Liver (tissue), 9 donors: ENCODE results near the gene SPAG8. TPM values are rescaled to one million over a fixed set of nuclear protein-coding genes. Genes with fewer than 3 reads are reported as not detected.

Experiments
- DNase-seq: peaks from one replicate; pipeline ENCODE4 v3.0.0-alpha.2; 2017; ENCODE audit warnings: low spot score
- H3K27ac ChIP-seq, 2 donors: one replicate each; pipeline ENCODE4 v1.7.0; 2013; ENCODE audit warnings: inconsistent platforms in 2 of 2, low read length in 2 of 2, control low read depth in 1 of 2, low read depth in 1 of 2, mild to moderate bottlenecking in 1 of 2
- H3K27me3 ChIP-seq, 4 donors: one replicate each; pipeline versions ENCODE4 v1.6.1 to v1.7.0; 2013; ENCODE audit warnings: low read length in 3 of 4, inconsistent platforms in 1 of 4, mild to moderate bottlenecking in 1 of 4, moderate library complexity in 1 of 4; ENCODE audit not compliant: control insufficient read depth in 4 of 4, insufficient read depth in 4 of 4
- H3K36me3 ChIP-seq, 4 donors: one replicate each; pipeline versions ENCODE4 v1.6.1 to v1.7.0; 2013; ENCODE audit warnings: low read length in 3 of 4, mild to moderate bottlenecking in 3 of 4, low read depth in 1 of 4, moderate library complexity in 1 of 4; ENCODE audit not compliant: control insufficient read depth in 4 of 4, insufficient read depth in 3 of 4
- H3K4me1 ChIP-seq, 4 donors: one replicate each; pipeline versions ENCODE4 v1.6.1 to v1.7.0; 2013; ENCODE audit warnings: low read length in 3 of 4, mild to moderate bottlenecking in 3 of 4, moderate library complexity in 1 of 4; ENCODE audit not compliant: control insufficient read depth in 4 of 4, insufficient read depth in 4 of 4
- H3K4me3 ChIP-seq, 3 donors: one replicate each; pipeline versions ENCODE4 v1.6.1 to v1.7.0; 2013; ENCODE audit warnings: low read length in 3 of 3, control low read depth in 1 of 3, low read depth in 1 of 3, mild to moderate bottlenecking in 1 of 3
- H3K9ac ChIP-seq, 2 donors: one replicate each; pipeline ENCODE4 v1.7.0; 2013; ENCODE audit warnings: low read length in 2 of 2, mild to moderate bottlenecking in 2 of 2, moderate library complexity in 2 of 2, control low read depth in 1 of 2, low read depth in 1 of 2
- H3K9me3 ChIP-seq, 4 donors: one replicate each; pipeline versions ENCODE4 v1.6.1 to v1.7.0; 2013; ENCODE audit warnings: low read length in 3 of 4; ENCODE audit not compliant: control insufficient read depth in 4 of 4
- EGR1 ChIP-seq, 2 donors: IDR thresholded peaks; 2 replicates each; pipeline ENCODE4 v1.6.1; 2016 to 2018; ENCODE audit warnings: antibody characterized with exemption in 2 of 2, low read depth in 2 of 2
- FOXA1 ChIP-seq: IDR thresholded peaks from 2 replicates; pipeline ENCODE4 v1.6.1; 2016; ENCODE audit warnings: antibody characterized with exemption
- FOXA2 ChIP-seq: IDR thresholded peaks from 2 replicates; pipeline ENCODE4 v1.6.1; 2016; ENCODE audit warnings: antibody characterized with exemption
- GABPA ChIP-seq, 2 donors: IDR thresholded peaks in 1 of 2; conservative IDR thresholded peaks in 1 of 2; 2 replicates each; pipeline ENCODE4 v1.6.1; 2016; ENCODE audit warnings: antibody characterized with exemption in 2 of 2, mild to moderate bottlenecking in 1 of 2, moderate library complexity in 1 of 2
- HNF4A ChIP-seq, 2 donors: conservative IDR thresholded peaks; 2 replicates each; pipeline ENCODE4 v1.6.1; 2016; ENCODE audit warnings: antibody characterized with exemption in 2 of 2, mild to moderate bottlenecking in 2 of 2
- HNF4G ChIP-seq: IDR thresholded peaks from 2 replicates; pipeline ENCODE4 v1.6.1; 2016; ENCODE audit warnings: antibody characterized with exemption
- JUND ChIP-seq, 2 donors: IDR thresholded peaks; 2 replicates each; pipeline ENCODE4 v1.6.1; 2016; ENCODE audit warnings: antibody characterized with exemption in 2 of 2
- NR2F2 ChIP-seq: IDR thresholded peaks from 2 replicates; pipeline ENCODE4 v1.6.1; 2016; ENCODE audit warnings: antibody characterized with exemption
- RAD21 ChIP-seq, 2 donors: IDR thresholded peaks; 2 replicates each; pipeline ENCODE4 v1.6.1; 2016; ENCODE audit warnings: antibody characterized with exemption in 2 of 2, mild to moderate bottlenecking in 2 of 2
- RXRA ChIP-seq, 2 donors: IDR thresholded peaks; 2 replicates each; pipeline ENCODE4 v1.6.1; 2017 to 2018; ENCODE audit warnings: antibody characterized with exemption in 2 of 2, mild to moderate bottlenecking in 1 of 2
- SP1 ChIP-seq: IDR thresholded peaks from 2 replicates; pipeline ENCODE4 v1.6.1; 2018; ENCODE audit warnings: antibody characterized with exemption, mild to moderate bottlenecking
- TAF1 ChIP-seq: conservative IDR thresholded peaks from 2 replicates; pipeline ENCODE4 v1.6.1; 2016; ENCODE audit warnings: antibody characterized with exemption, mild to moderate bottlenecking
- YY1 ChIP-seq: IDR thresholded peaks from 2 replicates; pipeline ENCODE4 v1.6.1; 2016; ENCODE audit warnings: antibody characterized with exemption, mild to moderate bottlenecking
- WGBS: extraction: QIAGEN DNeasy Blood & Tissue Kit; methylation state at CpG from one replicate; pipeline ENCODE4 v1.1.7; 2013; 5-methylcytosine and 5-hydroxymethylcytosine counted together
- polyA plus RNA-seq, 2 donors: library from polyadenylated mRNA; stranded (reverse) in 1 of 2; unstranded in 1 of 2; fragments of 200-250 nt in 1 of 2; fragments of >200 nt in 1 of 2; fragmentation: Nextera tagmentation in 1 of 2; extraction: Ambion mirVana in 1 of 2; gene quantifications; one replicate each; pipeline versions ENCODE4 v1.2.1 to v1.2.3, GENCODE V29; 2013 to 2015
- total RNA-seq, 2 donors: library from RNA; depleted of rRNA; stranded (reverse); fragments of >200 nt; gene quantifications; one replicate each; pipeline ENCODE4 v1.2.3, GENCODE V29; 2014
- TF ChIP-seq, protein P1 (sequence below): IDR thresholded peaks from 2 replicates; pipeline ENCODE4 v1.6.1; 2016; ENCODE audit warnings: antibody characterized with exemption, mild to moderate bottlenecking
- TF ChIP-seq, protein P2 (sequence below): fragments of 150-350 bp; IDR thresholded peaks from 2 replicates; pipeline ENCODE4 v1.5.1; 2017; ENCODE audit warnings: improper control_type of control experiment, low read depth, low read length; ENCODE audit not compliant: missing input control
- TF ChIP-seq, protein P3 (sequence below): IDR thresholded peaks from 2 replicates; pipeline ENCODE4 v1.6.1; 2016; ENCODE audit warnings: antibody characterized with exemption
- TF ChIP-seq, protein P4 (sequence below): IDR thresholded peaks from 2 replicates; pipeline ENCODE4 v1.6.1; 2016; ENCODE audit warnings: antibody characterized with exemption
- donor health status: healthy.
- donor health status: healthy.
- donor health status: healthy.
- donor health status: healthy.
- donor health status: healthy.

The SPAG8 gene, protein sequence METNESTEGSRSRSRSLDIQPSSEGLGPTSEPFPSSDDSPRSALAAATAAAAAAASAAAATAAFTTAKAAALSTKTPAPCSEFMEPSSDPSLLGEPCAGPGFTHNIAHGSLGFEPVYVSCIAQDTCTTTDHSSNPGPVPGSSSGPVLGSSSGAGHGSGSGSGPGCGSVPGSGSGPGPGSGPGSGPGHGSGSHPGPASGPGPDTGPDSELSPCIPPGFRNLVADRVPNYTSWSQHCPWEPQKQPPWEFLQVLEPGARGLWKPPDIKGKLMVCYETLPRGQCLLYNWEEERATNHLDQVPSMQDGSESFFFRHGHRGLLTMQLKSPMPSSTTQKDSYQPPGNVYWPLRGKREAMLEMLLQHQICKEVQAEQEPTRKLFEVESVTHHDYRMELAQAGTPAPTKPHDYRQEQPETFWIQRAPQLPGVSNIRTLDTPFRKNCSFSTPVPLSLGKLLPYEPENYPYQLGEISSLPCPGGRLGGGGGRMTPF
- total RNA-seq (under 1 TPM; 0.25 to 0.56 TPM), polyA plus RNA-seq (under 1 TPM; 0.14 TPM)

DNA sequence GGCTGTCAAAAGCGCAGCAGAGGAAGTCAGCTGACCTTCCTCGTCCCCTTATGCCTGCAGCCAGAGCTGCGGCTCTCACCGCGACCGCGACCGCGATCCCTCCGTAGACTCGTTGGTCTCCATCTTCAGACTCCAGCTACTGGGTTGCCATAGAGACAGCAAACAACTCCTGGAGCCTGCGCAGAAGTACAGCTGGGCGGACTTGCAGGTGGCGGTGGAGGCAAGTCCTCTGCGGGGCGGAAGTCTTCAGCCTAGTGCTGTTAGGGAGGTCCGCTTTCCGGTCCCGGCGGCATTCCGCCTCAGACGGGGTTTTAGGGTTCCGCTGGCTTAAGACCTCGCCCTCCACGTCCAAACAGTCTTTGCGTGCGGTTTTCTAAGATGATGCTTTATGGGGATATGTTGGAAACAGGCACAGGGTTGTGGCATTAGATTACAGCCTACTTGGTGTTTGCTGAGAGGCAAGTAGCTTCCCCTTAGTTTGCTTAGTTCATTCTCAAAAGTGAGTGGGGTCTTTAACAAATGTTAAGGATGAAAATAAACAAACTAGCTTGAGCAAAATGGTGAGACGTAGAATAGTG lies at the start of gene SPAG8:
Gene SPAG8 (minus strand): TSS at position 238 of the 578 bp plus-strand sequence. CDS start 115 bp downstream, at position 123.
- peak within 1 kb of the TSS in 1 of 2 donors; percentile 37 for H3K9ac ChIP-seq
- H3K27ac ChIP-seq = peak within 1 kb of the TSS; percentile 64 to 100

DNA sequence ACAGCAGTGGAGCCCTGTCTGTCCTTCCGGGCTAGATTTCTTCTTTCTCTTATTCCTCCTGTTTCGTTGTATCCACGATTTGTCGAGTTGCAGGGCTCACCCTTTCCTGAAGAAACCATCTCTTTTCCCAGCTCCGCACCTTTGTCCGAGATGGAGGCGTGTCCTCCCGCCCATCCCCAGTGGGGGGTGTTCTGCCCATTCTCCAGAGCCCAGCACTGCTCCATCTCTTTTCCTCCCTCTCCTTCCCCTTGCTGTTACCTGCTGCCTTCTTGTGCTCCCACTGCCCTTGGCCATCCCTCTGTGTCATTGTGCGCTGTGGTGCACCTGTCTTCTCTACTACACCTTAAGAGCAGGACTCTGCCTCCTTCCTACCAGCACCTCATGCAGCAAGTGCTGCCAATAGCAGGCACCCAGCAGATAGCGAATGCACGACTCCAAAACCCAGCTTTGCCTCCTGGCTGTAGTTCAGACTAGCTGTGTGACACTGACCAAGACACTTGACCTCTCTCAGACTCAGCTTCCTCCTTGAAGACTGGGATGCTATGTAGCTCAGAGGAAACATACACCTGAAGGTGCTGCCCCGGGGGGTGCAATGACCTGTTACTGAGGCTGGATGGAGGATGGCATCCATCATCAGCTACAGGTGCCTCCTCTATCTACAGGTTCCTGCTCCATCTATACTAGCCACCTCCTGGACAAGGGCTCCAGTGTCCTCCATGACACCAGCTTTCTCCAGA lies 49.3 kb upstream of the SPAG8 start:
- WGBS = 60% methylated on average over 12 of the region's 12 CpGs
- peak; percentile 29 for DNase-seq
- no peak overlapping the region for H3K4me3 ChIP-seq
- no peak for TF ChIP-seq EGR1 (IDR thresholded peaks at IDR 0.05; ENCODE audit: low read depth in 2 of 2)
- no peak for TF ChIP-seq FOXA1
- no peak for TF ChIP-seq TAF1
- no peak for TF ChIP-seq RXRA (IDR thresholded peaks at IDR 0.05)
- no peak for TF ChIP-seq RAD21 (IDR thresholded peaks at IDR 0.05)
- TF ChIP-seq, protein P1, sequence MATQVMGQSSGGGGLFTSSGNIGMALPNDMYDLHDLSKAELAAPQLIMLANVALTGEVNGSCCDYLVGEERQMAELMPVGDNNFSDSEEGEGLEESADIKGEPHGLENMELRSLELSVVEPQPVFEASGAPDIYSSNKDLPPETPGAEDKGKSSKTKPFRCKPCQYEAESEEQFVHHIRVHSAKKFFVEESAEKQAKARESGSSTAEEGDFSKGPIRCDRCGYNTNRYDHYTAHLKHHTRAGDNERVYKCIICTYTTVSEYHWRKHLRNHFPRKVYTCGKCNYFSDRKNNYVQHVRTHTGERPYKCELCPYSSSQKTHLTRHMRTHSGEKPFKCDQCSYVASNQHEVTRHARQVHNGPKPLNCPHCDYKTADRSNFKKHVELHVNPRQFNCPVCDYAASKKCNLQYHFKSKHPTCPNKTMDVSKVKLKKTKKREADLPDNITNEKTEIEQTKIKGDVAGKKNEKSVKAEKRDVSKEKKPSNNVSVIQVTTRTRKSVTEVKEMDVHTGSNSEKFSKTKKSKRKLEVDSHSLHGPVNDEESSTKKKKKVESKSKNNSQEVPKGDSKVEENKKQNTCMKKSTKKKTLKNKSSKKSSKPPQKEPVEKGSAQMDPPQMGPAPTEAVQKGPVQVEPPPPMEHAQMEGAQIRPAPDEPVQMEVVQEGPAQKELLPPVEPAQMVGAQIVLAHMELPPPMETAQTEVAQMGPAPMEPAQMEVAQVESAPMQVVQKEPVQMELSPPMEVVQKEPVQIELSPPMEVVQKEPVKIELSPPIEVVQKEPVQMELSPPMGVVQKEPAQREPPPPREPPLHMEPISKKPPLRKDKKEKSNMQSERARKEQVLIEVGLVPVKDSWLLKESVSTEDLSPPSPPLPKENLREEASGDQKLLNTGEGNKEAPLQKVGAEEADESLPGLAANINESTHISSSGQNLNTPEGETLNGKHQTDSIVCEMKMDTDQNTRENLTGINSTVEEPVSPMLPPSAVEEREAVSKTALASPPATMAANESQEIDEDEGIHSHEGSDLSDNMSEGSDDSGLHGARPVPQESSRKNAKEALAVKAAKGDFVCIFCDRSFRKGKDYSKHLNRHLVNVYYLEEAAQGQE = no peak
- no peak for TF ChIP-seq SP1
- TF ChIP-seq NR2F2 = no peak
- TF ChIP-seq, protein P2, sequence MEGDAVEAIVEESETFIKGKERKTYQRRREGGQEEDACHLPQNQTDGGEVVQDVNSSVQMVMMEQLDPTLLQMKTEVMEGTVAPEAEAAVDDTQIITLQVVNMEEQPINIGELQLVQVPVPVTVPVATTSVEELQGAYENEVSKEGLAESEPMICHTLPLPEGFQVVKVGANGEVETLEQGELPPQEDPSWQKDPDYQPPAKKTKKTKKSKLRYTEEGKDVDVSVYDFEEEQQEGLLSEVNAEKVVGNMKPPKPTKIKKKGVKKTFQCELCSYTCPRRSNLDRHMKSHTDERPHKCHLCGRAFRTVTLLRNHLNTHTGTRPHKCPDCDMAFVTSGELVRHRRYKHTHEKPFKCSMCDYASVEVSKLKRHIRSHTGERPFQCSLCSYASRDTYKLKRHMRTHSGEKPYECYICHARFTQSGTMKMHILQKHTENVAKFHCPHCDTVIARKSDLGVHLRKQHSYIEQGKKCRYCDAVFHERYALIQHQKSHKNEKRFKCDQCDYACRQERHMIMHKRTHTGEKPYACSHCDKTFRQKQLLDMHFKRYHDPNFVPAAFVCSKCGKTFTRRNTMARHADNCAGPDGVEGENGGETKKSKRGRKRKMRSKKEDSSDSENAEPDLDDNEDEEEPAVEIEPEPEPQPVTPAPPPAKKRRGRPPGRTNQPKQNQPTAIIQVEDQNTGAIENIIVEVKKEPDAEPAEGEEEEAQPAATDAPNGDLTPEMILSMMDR = no peak
- TF ChIP-seq, protein P3, sequence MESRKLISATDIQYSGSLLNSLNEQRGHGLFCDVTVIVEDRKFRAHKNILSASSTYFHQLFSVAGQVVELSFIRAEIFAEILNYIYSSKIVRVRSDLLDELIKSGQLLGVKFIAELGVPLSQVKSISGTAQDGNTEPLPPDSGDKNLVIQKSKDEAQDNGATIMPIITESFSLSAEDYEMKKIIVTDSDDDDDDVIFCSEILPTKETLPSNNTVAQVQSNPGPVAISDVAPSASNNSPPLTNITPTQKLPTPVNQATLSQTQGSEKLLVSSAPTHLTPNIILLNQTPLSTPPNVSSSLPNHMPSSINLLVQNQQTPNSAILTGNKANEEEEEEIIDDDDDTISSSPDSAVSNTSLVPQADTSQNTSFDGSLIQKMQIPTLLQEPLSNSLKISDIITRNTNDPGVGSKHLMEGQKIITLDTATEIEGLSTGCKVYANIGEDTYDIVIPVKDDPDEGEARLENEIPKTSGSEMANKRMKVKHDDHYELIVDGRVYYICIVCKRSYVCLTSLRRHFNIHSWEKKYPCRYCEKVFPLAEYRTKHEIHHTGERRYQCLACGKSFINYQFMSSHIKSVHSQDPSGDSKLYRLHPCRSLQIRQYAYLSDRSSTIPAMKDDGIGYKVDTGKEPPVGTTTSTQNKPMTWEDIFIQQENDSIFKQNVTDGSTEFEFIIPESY = no peak
- no peak for TF ChIP-seq GABPA (IDR thresholded peaks at IDR 0.05 in 1 of 2, conservative IDR thresholded peaks at IDR 0.05 in 1 of 2)
- TF ChIP-seq, protein P4, sequence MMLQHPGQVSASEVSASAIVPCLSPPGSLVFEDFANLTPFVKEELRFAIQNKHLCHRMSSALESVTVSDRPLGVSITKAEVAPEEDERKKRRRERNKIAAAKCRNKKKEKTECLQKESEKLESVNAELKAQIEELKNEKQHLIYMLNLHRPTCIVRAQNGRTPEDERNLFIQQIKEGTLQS = no peak
- no peak for TF ChIP-seq JUND (IDR thresholded peaks at IDR 0.05)
- no peak for TF ChIP-seq FOXA2
- TF ChIP-seq HNF4G = no peak

More for the DNA sequence above, at the start of gene SPAG8:
- Histone ChIP-seq H3K9me3 (no peaks in the 10 kb centered on the region), H3K4me1 (peaks cover 16 to 39% (median 35%) of the 10 kb centered on the region in 4 donors), H3K36me3 (peaks cover 0 to 11% (median 5%) of the 10 kb centered on the region in 4 donors), H3K27me3 (no peaks in the 10 kb centered on the region), H3K4me3 (peak within 1 kb of the TSS; percentile 45 to 62 (median 49))
- TF ChIP-seq YY1 (peak; percentile 67), SP1 (peak; percentile 61), JUND (IDR thresholded peaks at IDR 0.05) (no peak), FOXA1 (no peak), RAD21 (IDR thresholded peaks at IDR 0.05) (peak in 1 of 2 donors; percentile 30), GABPA (IDR thresholded peaks at IDR 0.05 in 1 of 2, conservative IDR thresholded peaks at IDR 0.05 in 1 of 2) (peak; percentile 90 to 92), FOXA2 (no peak), HNF4A (conservative IDR thresholded peaks at IDR 0.05) (peak in 1 of 2 donors; percentile 5), NR2F2 (peak; percentile 22), RXRA (IDR thresholded peaks at IDR 0.05) (peak in 1 of 2 donors; percentile 23)
- TF ChIP-seq, protein P2 = no peak
- 7% methylated on average over 28 of the region's 28 CpGs for WGBS
- DNase-seq = peak; percentile 85

More for the DNA sequence above, 49.3 kb upstream of the SPAG8 start:
- H3K9ac ChIP-seq = no peak overlapping the region
- H3K27me3 ChIP-seq = peaks cover 0 to 5% (median 0%) of the 10 kb centered on the region in 4 donors
- H3K4me1 ChIP-seq = no peaks in the 10 kb centered on the region
- H3K9me3 ChIP-seq = no peaks in the 10 kb centered on the region
- no peaks in the 10 kb centered on the region for H3K36me3 ChIP-seq
- no peak overlapping the region for H3K27ac ChIP-seq
